Testis (tissue), 3 donors: ENCODE measurements around the gene TMEM92. TPM values are rescaled to one million over a fixed set of nuclear protein-coding genes. Genes with fewer than 3 reads are reported as not detected.

Source experiments
- DNase-seq: peaks from one replicate; pipeline ENCODE4 v3.0.0-alpha.2; 2019
- H3K27ac ChIP-seq, 2 donors: fragments of 200-600 bp; sonication (generic); one replicate each; pipeline ENCODE4 v1.5.1; 2019
- H3K27me3 ChIP-seq: fragments of 200-600 bp; sonication (generic); one replicate; pipeline ENCODE4 v1.5.1; 2019
- H3K36me3 ChIP-seq: fragments of 200-600 bp; sonication (generic); one replicate; pipeline ENCODE4 v1.5.1; 2017; ENCODE audit warnings: low read depth; ENCODE audit errors: missing control alignments
- H3K4me1 ChIP-seq: fragments of 200-600 bp; sonication (generic); one replicate; pipeline ENCODE4 v1.5.1; 2019
- H3K4me3 ChIP-seq, 2 donors: fragments of 200-600 bp; sonication (generic); one replicate each; pipeline ENCODE4 v1.5.1; 2017 to 2019
- H3K9me3 ChIP-seq: fragments of 200-600 bp; sonication (generic); one replicate; pipeline ENCODE4 v1.5.1; 2017
- CTCF ChIP-seq, 3 experiments: fragments of 450-650 bp in 2 of 3; fragments of 200-600 bp in 1 of 3; sonication (generic) in 1 of 3; IDR thresholded peaks; one replicate each; pipeline ENCODE4 v1.5.1; 2016 to 2019; ENCODE audit warnings: antibody characterized with exemption in 3 of 3, mild to moderate bottlenecking in 2 of 3, moderate library complexity in 1 of 3
- POLR2A ChIP-seq: fragments of 450-650 bp; IDR thresholded peaks from one replicate; pipeline ENCODE4 v1.6.1; 2017; ENCODE audit warnings: antibody characterized with exemption, mild to moderate bottlenecking, moderate library complexity
- WGBS, 2 donors: methylation state at CpG; one replicate each; pipeline ENCODE4 v1.1.5; 2018; 5-methylcytosine and 5-hydroxymethylcytosine counted together
- intact Hi-C: fragments of 100-400 bp; cut with DNase I; formaldehyde crosslinking; loops from one replicate; pipeline ENCODE4 v1.15.1; 2023; ENCODE audit warnings: low total_unique reads
- polyA plus RNA-seq: library from polyadenylated mRNA; stranded (reverse); fragments of 350-450 nt; fragmentation: Illumina TruSeq; extraction: RNeasy Lipid Tissue Mini Kit (QIAGEN cat#74804); gene quantifications from one replicate; pipeline ENCODE4 v1.2.3, GENCODE V29; 2014; ENCODE audit warnings: low read depth, low replicate concordance; ENCODE audit not compliant: insufficient read depth
- total RNA-seq, 2 donors: library from RNA; depleted of rRNA; stranded (reverse); fragments of >200 nt; gene quantifications; one replicate each; pipeline ENCODE4 v1.2.3, GENCODE V29; 2016

The TMEM92 gene
- total and polyA plus RNA-seq, 3 donors from 2014 or later: 0.44 to 1.5 (median 0.93) TPM

GRCh38 chr17:50303051-50303450 lies 28.8 kb downstream of the TMEM92 start:
- no peak for DNase-seq
- no peaks in the 10 kb centered on the region for H3K27me3 ChIP-seq
- no peaks in the 10 kb centered on the region for H3K9me3 ChIP-seq
- 94 to 95% methylated on average over 11 of the region's 11 CpGs for WGBS, 2 donors
- H3K36me3 ChIP-seq: no peaks in the 10 kb centered on the region
- TF ChIP-seq CTCF (IDR thresholded peaks at IDR 0.05) (no peak), POLR2A (no peak)
- no peak overlapping the region for H3K27ac ChIP-seq
- intact Hi-C loops: no loop called here
- peaks cover 19% of the 10 kb centered on the region for H3K4me1 ChIP-seq
- no peak overlapping the region for H3K4me3 ChIP-seq

GRCh38 chr17:50303596-50303995 lies 29.3 kb downstream of the TMEM92 start:
- Histone ChIP-seq H3K4me1 (peaks cover 19% of the 10 kb centered on the region), H3K27me3 (no peaks in the 10 kb centered on the region), H3K4me3 (no peak overlapping the region), H3K36me3 (no peaks in the 10 kb centered on the region), H3K27ac (no peak overlapping the region), H3K9me3 (no peaks in the 10 kb centered on the region)
- WGBS, 2 donors: 74 to 75% methylated on average over 4 of the region's 4 CpGs
- TF ChIP-seq CTCF (IDR thresholded peaks at IDR 0.05) (no peak), POLR2A (no peak)
- intact Hi-C loops: no loop called here
- no peak for DNase-seq

GRCh38 chr17:50304781-50305404 lies 30.6 kb downstream of the TMEM92 start:
- TF ChIP-seq POLR2A: no peak
- TF ChIP-seq CTCF (IDR thresholded peaks at IDR 0.05): no peak
- intact Hi-C loops: no loop called here
- Histone ChIP-seq H3K27ac (peak overlapping the region in 1 of 2 donors; percentile 78), H3K4me3 (no peak overlapping the region), H3K4me1 (peaks cover 19% of the 10 kb centered on the region), H3K36me3 (no peaks in the 10 kb centered on the region), H3K27me3 (no peaks in the 10 kb centered on the region), H3K9me3 (no peaks in the 10 kb centered on the region)
- WGBS, 2 donors: 22 to 57% methylated on average over 7 of the region's 7 CpGs
- peak; percentile 32 for DNase-seq

GRCh38 chr17:50307654-50308053 lies 33.4 kb downstream of the TMEM92 start:
- TF ChIP-seq CTCF (IDR thresholded peaks at IDR 0.05) (no peak), POLR2A (no peak)
- no peaks in the 10 kb centered on the region for H3K27me3 ChIP-seq
- WGBS, 2 donors: 86 to 96% methylated on average over 2 to 4 of the region's 4 CpGs
- H3K9me3 ChIP-seq: no peaks in the 10 kb centered on the region
- peaks cover 26% of the 10 kb centered on the region for H3K4me1 ChIP-seq
- no peaks in the 10 kb centered on the region for H3K36me3 ChIP-seq
- no peak overlapping the region for H3K27ac ChIP-seq
- H3K4me3 ChIP-seq: no peak overlapping the region
- intact Hi-C loops: no loop called here
- no peak for DNase-seq

- H3K27ac ChIP-seq: no peak overlapping the region
- H3K9me3 ChIP-seq: no peaks in the 10 kb centered on the region
- no peak for DNase-seq
- WGBS, 2 donors: 89 to 92% methylated on average over 4 of the region's 4 CpGs
- H3K36me3 ChIP-seq: no peaks in the 10 kb centered on the region
- TF ChIP-seq POLR2A (no peak), CTCF (IDR thresholded peaks at IDR 0.05) (no peak)
- H3K4me1 ChIP-seq: peaks cover 26% of the 10 kb centered on the region
- H3K27me3 ChIP-seq: no peaks in the 10 kb centered on the region
- intact Hi-C loops: no loop called here
- H3K4me3 ChIP-seq: no peak overlapping the region
Measured at GRCh38 chr17:50308666-50309065, 34.4 kb downstream of the TMEM92 start.
